K562 (cell line): ENCODE data around the gene ACTA2. TPM values are rescaled to one million over a fixed set of nuclear protein-coding genes. Genes with fewer than 3 reads are reported as not detected.

Experiments used
- ATAC-seq: fragments of 200-7000 bp; cut with Tn5 transposase; 3 replicates; pipeline ENCODE4 v1.9.1; 2020; ENCODE audit warnings: moderate library complexity
- BruUV-seq: library from RNA; stranded (reverse); fragments of 400-500 nt; replicated peaks from 2 replicates; lab custom pipeline; 2021; lab: Mats Ljungman, UMichigan
- CTCF ChIA-PET: fragments of 300-600 bp; formaldehyde crosslinking; extraction: SDS; loops from one replicate; lab custom pipeline; 2021; ENCODE audit warnings: low intra/inter-chr PET ratio; lab: Yijun Ruan, JAX
- POLR2A ChIA-PET: fragments of 300-600, 350-650 bp; sonication (Branson Sonifier 250); formaldehyde crosslinking; extraction: SDS; loops from one replicate; lab custom pipeline; 2021; ENCODE audit warnings: antibody characterized with exemption, inconsistent platforms; lab: Yijun Ruan, JAX
- DNase-seq, 4 experiments: peaks; one replicate each; pipeline versions ENCODE4 v3.0.0 to v3.0.0-alpha.2; 2011 to 2018; ENCODE audit warnings: low spot score in 3 of 4, mixed read lengths in 3 of 4; ENCODE audit errors: extremely low read depth in 1 of 4
- FAIRE-seq: peaks from 2 replicates; lab custom pipeline; 2011; peaks lifted over from hg19 to GRCh38; lab: Jason Lieb, UNC
- H2AFZ ChIP-seq: 2 replicates; pipeline ENCODE4 v1.6.0; 2011; ENCODE audit warnings: low read depth, low read length, control low read depth, inconsistent platforms
- H3K27ac ChIP-seq: fragments of 200-600 bp; 3 replicates; pipeline ENCODE4 v1.8.0; 2011; ENCODE audit warnings: low read depth, mild to moderate bottlenecking, control low read depth, inconsistent platforms, low read length, moderate library complexity, mixed read lengths; ENCODE audit errors: extremely low read depth
- H3K27me3 ChIP-seq, 2 experiments: fragments of 300-600 bp in 1 of 2; 2 replicates in 1 of 2; 3 replicates in 1 of 2; pipeline versions ENCODE4 v1.6.0 to v1.8.0; 2011; ENCODE audit warnings: inconsistent platforms in 2 of 2, low read length in 2 of 2, mild to moderate bottlenecking in 1 of 2, mixed read lengths in 1 of 2, moderate library complexity in 1 of 2; ENCODE audit not compliant: control insufficient read depth in 2 of 2, insufficient read depth in 2 of 2
- H3K36me3 ChIP-seq: fragments of 300-600 bp; 3 replicates; pipeline ENCODE4 v1.8.0; 2011; ENCODE audit warnings: mild to moderate bottlenecking, low read length, inconsistent platforms; ENCODE audit not compliant: control insufficient read depth, insufficient read depth
- H3K4me1 ChIP-seq, 2 experiments: fragments of 200-600 bp in 1 of 2; replicated peaks in 1 of 2; 2 replicates in 1 of 2; 3 replicates in 1 of 2; pipeline versions ENCODE4 v1.5.1 to v1.8.0; 2011; ENCODE audit warnings: inconsistent platforms in 2 of 2, low read length in 2 of 2, mild to moderate bottlenecking in 1 of 2, mixed read lengths in 1 of 2, moderate library complexity in 1 of 2; ENCODE audit not compliant: control insufficient read depth in 2 of 2, insufficient read depth in 2 of 2
- H3K4me2 ChIP-seq: 2 replicates; pipeline ENCODE4 v1.6.1; 2011; ENCODE audit warnings: low read length, control low read depth, inconsistent platforms, mixed read lengths; ENCODE audit not compliant: insufficient read depth
- H3K4me3 ChIP-seq: fragments of 200-600 bp; sonication (generic), shearing (Covaris generic); 2 replicates; pipeline ENCODE4 v1.5.1; 2016; ENCODE audit warnings: control low read depth, inconsistent platforms
- H3K79me2 ChIP-seq: fragments of 200-600 bp; 3 replicates; pipeline ENCODE4 v1.8.0; 2011; ENCODE audit warnings: low read length, inconsistent platforms; ENCODE audit not compliant: control insufficient read depth, insufficient read depth
- H3K9ac ChIP-seq, 2 experiments: 2 replicates each; pipeline versions ENCODE4 v1.6.0 to v1.6.1; 2011; ENCODE audit warnings: low read depth in 2 of 2, low read length in 2 of 2, control low read depth in 1 of 2, inconsistent platforms in 1 of 2, mild to moderate bottlenecking in 1 of 2, mixed read lengths in 1 of 2; ENCODE audit not compliant: insufficient read depth in 1 of 2
- H3K9me1 ChIP-seq: one replicate; pipeline ENCODE4 v1.6.0; 2011; ENCODE audit warnings: inconsistent platforms, mild to moderate bottlenecking, low read length, moderate library complexity; ENCODE audit not compliant: control insufficient read depth, insufficient read depth
- H3K9me3 ChIP-seq: replicated peaks from 2 replicates; pipeline ENCODE4 v1.5.1; 2011; ENCODE audit warnings: low read depth, low read length, inconsistent platforms; ENCODE audit not compliant: control insufficient read depth, insufficient read depth
- H4K20me1 ChIP-seq: replicated peaks from 2 replicates; pipeline ENCODE4 v1.6.1; 2011; ENCODE audit warnings: low read length, inconsistent platforms, mixed read lengths; ENCODE audit not compliant: control insufficient read depth, insufficient read depth
- EP400 ChIP-seq: fragments of 450-650 bp; IDR thresholded peaks from 2 replicates; pipeline ENCODE4 v1.6.1; 2017; ENCODE audit warnings: antibody characterized with exemption, mild to moderate bottlenecking, moderate library complexity
- FOXM1 ChIP-seq, 2 experiments: fragments of 450-650 bp in 1 of 2; sonication (generic) in 1 of 2; formaldehyde crosslinking in 1 of 2; IDR thresholded peaks; 2 replicates each; pipeline versions ENCODE4 v1.6.1 to v1.9.0; 2017 to 2022; ENCODE audit warnings: low read depth in 2 of 2, mild to moderate bottlenecking in 2 of 2, missing genetic modification reagents in 1 of 2, moderate library complexity in 1 of 2
- JUNB ChIP-seq: fragments of 450-650 bp; formaldehyde crosslinking; conservative IDR thresholded peaks from 2 replicates; pipeline ENCODE4 v1.4.0; 2020; ENCODE audit warnings: mild to moderate bottlenecking
- KDM5B ChIP-seq: fragments of 200-600 bp; sonication (generic); IDR thresholded peaks from 2 replicates; pipeline ENCODE4 v1.6.1; 2012; ENCODE audit warnings: low read depth, mild to moderate bottlenecking, moderate library complexity, low read length, control low read depth, inconsistent platforms; ENCODE audit not compliant: insufficient replicate concordance
- NFATC3 ChIP-seq: fragments of 450-650 bp; IDR thresholded peaks from 2 replicates; pipeline ENCODE4 v1.6.1; 2017; ENCODE audit warnings: mild to moderate bottlenecking
- PCBP2 ChIP-seq: fragments of 200-400 bp; formaldehyde crosslinking; IDR thresholded peaks from 2 replicates; pipeline ENCODE4 v1.6.1; 2018; ENCODE audit warnings: low read length, low read depth, mild to moderate bottlenecking, moderate library complexity; ENCODE audit not compliant: poor library complexity, severe bottlenecking
- PRPF4 ChIP-seq: fragments of 200-400 bp; formaldehyde crosslinking; IDR thresholded peaks from one replicate; pipeline ENCODE4 v1.6.1; 2017; ENCODE audit warnings: low read length, low read depth, mild to moderate bottlenecking; ENCODE audit not compliant: insufficient read depth, poor library complexity, severe bottlenecking
- RBBP5 ChIP-seq: fragments of 200-600 bp; sonication (generic); IDR thresholded peaks from 2 replicates; pipeline ENCODE4 v1.6.1; 2012; ENCODE audit warnings: borderline replicate concordance, mild to moderate bottlenecking, low read length, control low read depth, inconsistent platforms; ENCODE audit not compliant: insufficient read depth, poor library complexity, severe bottlenecking
- SREBF2 ChIP-seq: sonication (generic); formaldehyde crosslinking; IDR thresholded peaks from 2 replicates; pipeline ENCODE4 v1.4.0; 2020; ENCODE audit warnings: mild to moderate bottlenecking, missing genetic modification reagents
- ZNF830 ChIP-seq: fragments of 250-450 bp; sonication (Bioruptor Pico); IDR thresholded peaks from 2 replicates; pipeline ENCODE4 v1.5.0; 2021; ENCODE audit warnings: mild to moderate bottlenecking
- WGBS: fragments of 100-300 bp; shearing (Covaris generic); methylation state at CpG from one replicate; pipeline ENCODE4 v1.1.6; 2016; ENCODE audit warnings: low coverage, mixed read lengths; ENCODE audit not compliant: insufficient coverage; ENCODE audit errors: missing lambda C conversion rate; 5-methylcytosine and 5-hydroxymethylcytosine counted together
- in situ Hi-C: fragments of 300-500 bp; cut with MboI; formaldehyde crosslinking; loops from 4 replicates; pipeline ENCODE4 v1.15.0; 2018; ENCODE audit warnings: inconsistent platforms, mixed read lengths
- intact Hi-C: fragments of 100-400 bp; cut with micrococcal nuclease; formaldehyde crosslinking; loops from 2 replicates; pipeline ENCODE4 v1.14.2; 2022
- polyA plus RNA-seq, 8 experiments: library from polyadenylated mRNA; depleted of rRNA in 4 of 8; stranded (reverse) in 5 of 8; unstranded in 3 of 8; fragments of >200 nt; fragmentation: Nextera tagmentation in 2 of 8; fragmentation: Illumina TruSeq in 1 of 8; extraction: Ambion mirVana in 2 of 8; extraction: Trizol in 1 of 8; gene quantifications; 2 replicates each; pipeline versions ENCODE4 v1.2.1 to v1.2.3, GENCODE V29; 2011 to 2014; ENCODE audit warnings: inconsistent platforms in 1 of 8, missing spikeins in 1 of 8
- total RNA-seq, 7 experiments: library from RNA; depleted of rRNA in 6 of 7; stranded (reverse); fragments of >200 nt in 6 of 7; fragmentation: Illumina TruSeq in 2 of 7; extraction: Trizol in 2 of 7; gene quantifications; 2 replicates each; pipeline versions ENCODE4 v1.2.1 to v1.2.3, GENCODE V29; 2011 to 2021; ENCODE audit warnings: low replicate concordance in 1 of 7
- TF ChIP-seq, protein P1 (sequence below): fragments of 200-800 bp; sonication (Bioruptor generic); IDR thresholded peaks from 2 replicates; pipeline ENCODE4 v1.6.1; 2017; ENCODE audit warnings: missing genetic modification characterization, missing compliant biosample characterization

ACTA2 gene
- total and polyA plus RNA-seq, 9 of the 15 experiments (the other 6 are each of a cell fraction or from before 2014, with no cell fraction given), result 0.15 to 1.0 (median 0.38) TPM; not detected in 3

GRCh38 chr10:88920986-88921593 lies 31.5 kb downstream of the ACTA2 start:
- Histone ChIP-seq H3K79me2 (no peaks in the 10 kb centered on the region), H3K4me2 (no peak overlapping the region), H3K4me1 (no peaks in the 10 kb centered on the region), H3K9me3 (no peaks in the 10 kb centered on the region), H3K27ac (no peak overlapping the region), H4K20me1 (no peaks in the 10 kb centered on the region), H3K9ac (no peak overlapping the region), H3K36me3 (no peaks in the 10 kb centered on the region), H2AFZ (no peak overlapping the region), H3K9me1 (no peaks in the 10 kb centered on the region)
- in situ Hi-C loops, result no loop called here
- FAIRE-seq (no peak), ATAC-seq (no peak)
- no TSS peak for BruUV-seq
- intact Hi-C loops, result no loop called here
- POLR2A ChIA-PET, result no interaction called here
- WGBS, result 0% methylated on average over 1 of the region's 3 CpGs
- TF ChIP-seq RBBP5 (no peak), PRPF4 (no peak), FOXM1 (IDR thresholded peaks at IDR 0.05; ENCODE audit: low read depth) (no peak), FOXM1 (CRISPR knock-in tag; IDR thresholded peaks at IDR 0.05; ENCODE audit: low read depth) (no peak), PCBP2 (no peak), KDM5B (no peak), EP400 (no peak), JUNB (CRISPR knock-in tag) (no peak), ZNF830 (CRISPR knock-in tag) (no peak), SREBF2 (CRISPR knock-in tag) (no peak), NFATC3 (no peak)
- TF ChIP-seq, protein P1, sequence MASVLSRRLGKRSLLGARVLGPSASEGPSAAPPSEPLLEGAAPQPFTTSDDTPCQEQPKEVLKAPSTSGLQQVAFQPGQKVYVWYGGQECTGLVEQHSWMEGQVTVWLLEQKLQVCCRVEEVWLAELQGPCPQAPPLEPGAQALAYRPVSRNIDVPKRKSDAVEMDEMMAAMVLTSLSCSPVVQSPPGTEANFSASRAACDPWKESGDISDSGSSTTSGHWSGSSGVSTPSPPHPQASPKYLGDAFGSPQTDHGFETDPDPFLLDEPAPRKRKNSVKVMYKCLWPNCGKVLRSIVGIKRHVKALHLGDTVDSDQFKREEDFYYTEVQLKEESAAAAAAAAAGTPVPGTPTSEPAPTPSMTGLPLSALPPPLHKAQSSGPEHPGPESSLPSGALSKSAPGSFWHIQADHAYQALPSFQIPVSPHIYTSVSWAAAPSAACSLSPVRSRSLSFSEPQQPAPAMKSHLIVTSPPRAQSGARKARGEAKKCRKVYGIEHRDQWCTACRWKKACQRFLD, result no peak
- TF ChIP-seq, all 486 proteins: peak for 0
- H3K27me3 ChIP-seq, result no peaks in the 10 kb centered on the region
- H3K4me3 ChIP-seq, result no peak overlapping the region
- CTCF ChIA-PET, result no interaction called here
- DNase-seq, result no peak
